Measurements from ENCODE around the gene TMEM200A.

DNA sequence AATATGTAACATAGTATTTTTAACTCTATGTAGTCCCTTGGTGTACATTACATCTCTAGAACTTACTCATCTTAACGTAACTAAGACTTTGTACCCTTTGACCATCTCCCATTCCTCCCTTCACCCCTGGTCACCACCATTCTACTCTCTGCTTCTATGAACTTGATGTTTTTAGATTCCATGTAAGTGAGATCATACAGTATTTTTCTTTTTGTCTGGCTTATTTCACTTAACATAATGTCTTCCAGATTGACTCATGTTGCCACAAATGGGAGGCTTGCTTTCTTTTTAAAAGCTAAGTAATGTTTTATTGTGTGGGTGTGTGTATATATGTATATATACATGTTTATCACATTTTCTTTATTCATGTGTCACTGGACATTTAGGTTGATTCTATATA lies 55.8 kb downstream of the TMEM200A start:
- TF ChIP-seq, protein P1, sequence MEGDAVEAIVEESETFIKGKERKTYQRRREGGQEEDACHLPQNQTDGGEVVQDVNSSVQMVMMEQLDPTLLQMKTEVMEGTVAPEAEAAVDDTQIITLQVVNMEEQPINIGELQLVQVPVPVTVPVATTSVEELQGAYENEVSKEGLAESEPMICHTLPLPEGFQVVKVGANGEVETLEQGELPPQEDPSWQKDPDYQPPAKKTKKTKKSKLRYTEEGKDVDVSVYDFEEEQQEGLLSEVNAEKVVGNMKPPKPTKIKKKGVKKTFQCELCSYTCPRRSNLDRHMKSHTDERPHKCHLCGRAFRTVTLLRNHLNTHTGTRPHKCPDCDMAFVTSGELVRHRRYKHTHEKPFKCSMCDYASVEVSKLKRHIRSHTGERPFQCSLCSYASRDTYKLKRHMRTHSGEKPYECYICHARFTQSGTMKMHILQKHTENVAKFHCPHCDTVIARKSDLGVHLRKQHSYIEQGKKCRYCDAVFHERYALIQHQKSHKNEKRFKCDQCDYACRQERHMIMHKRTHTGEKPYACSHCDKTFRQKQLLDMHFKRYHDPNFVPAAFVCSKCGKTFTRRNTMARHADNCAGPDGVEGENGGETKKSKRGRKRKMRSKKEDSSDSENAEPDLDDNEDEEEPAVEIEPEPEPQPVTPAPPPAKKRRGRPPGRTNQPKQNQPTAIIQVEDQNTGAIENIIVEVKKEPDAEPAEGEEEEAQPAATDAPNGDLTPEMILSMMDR (IDR thresholded peaks at IDR 0.05 in 8 of 11, conservative IDR thresholded peaks at IDR 0.05 in 3 of 11), result no peak
- TF ChIP-seq POLR2A (IDR thresholded peaks at IDR 0.05), result no peak
- TF ChIP-seq POLR2AphosphoS5 (IDR thresholded peaks at IDR 0.05), result no peak

Measured in spleen (tissue), 7 donors.